RKO (cell line): ENCODE data around the gene MAPT.
"Not testable (repeated sequence)": the region's sequence is repeated elsewhere in the genome, so short reads cannot be mapped to it uniquely, and the experiment has no call there.

Experiments used
- DNase-seq: peaks from one replicate; pipeline ENCODE4 v3.0.0-alpha.2; 2016; ENCODE audit warnings: low spot score

MAPT gene

DNA sequence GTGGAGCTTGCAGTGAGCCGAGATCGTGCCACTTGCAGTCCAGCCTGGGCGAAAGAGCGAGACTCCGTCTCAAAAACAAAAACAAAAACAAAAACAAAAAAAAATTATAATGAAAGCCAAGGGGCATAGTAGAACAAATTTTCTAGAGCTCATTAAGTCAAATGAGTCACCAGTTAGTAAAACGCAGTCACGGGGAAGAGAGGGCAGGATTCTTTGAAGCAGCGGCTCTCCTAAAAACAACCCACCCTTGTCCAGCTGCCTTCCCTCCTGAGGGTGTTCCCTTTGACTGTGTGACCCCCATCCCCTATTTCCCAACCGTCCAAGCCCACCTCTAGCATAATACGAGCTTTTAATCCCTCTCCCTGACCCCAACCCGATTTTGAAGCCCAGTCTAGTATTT is 60.6 kb downstream of the MAPT start:
- no peak for DNase-seq

GRCh38 chr17:45955326-45955725 is 61.0 kb downstream of the MAPT start:
- DNase-seq: no peak

DNA sequence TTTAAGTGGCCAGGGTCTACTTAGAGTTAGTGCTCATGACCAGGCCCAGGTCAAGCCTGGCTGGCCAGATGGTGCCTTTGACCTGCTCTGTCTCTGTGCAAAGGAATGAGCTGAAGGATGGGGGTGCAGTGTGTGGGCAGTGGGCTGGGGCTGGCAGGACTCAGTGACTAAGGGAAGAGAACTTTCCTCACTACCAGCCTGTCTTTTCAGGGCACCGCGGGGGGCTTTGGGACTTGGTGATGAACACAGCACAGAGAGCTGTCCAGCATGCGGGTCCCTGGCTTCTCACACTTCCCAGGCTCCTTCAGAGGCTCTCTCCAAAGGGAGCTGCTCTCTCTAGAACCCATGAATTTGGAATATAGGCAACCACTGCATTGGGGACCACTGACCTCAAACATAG is 61.7 kb downstream of the MAPT start:
- DNase-seq: no peak

DNA sequence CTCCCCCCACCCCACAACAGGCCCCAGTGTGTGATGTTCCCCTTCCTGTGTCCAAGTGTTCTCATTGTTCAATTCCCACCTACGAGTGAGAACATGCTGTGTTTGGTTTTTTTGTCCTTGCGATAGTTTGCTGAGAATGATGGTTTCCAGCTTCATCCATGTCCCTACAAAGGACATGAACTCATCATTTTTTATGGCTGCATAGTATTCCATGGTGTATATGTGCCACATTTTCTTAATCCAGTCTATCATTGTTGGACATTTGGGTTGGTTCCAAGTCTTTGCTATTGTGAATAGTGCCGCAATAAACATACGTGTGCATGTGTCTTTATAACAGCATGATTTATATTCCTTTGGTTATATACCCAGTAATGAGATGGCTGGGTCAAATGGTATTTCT is 62.4 kb downstream of the MAPT start:
- not testable (repeated sequence) for DNase-seq

DNA sequence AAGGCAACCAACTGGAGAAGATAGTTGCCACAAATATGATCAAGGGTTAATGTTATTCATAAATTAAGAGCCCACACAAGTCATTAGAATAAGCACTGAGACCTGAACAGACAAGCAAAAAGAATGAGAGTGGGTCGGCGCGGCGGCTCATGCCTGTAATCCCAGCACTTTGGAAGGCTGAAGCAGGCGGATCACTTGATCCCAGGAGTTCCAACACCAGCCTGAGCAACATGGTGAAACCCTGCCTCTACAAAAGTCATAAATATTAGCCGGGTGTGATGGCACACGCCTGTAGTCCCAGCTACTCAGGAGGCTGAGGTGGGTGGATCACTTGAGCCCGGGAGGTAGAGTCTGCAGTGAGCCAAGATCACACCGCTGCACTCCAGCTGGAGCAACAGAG is 64.0 kb downstream of the MAPT start:
- DNase-seq: no peak

GRCh38 chr17:45958994-45959665 is 64.8 kb downstream of the MAPT start:
- no peak for DNase-seq

DNA sequence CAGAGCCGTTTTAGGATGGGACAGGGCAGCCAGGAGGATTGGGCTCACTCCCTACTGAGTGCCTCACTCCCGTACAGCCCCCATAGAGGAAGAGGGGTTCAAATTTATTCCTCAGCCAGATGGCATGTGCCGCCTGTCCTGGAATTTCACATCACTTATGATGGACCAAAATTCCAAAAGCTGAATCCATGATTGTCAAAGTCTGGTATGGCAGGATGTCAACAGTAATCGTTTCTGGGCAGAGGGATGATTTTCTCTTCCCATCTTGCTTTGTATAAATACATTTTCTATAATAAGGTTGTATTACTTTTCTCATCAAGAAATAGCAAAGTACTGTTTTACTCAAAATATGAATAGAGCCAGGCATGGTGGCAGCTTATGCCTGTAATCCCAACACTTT is 66.0 kb downstream of the MAPT start:
- no peak for DNase-seq

DNA sequence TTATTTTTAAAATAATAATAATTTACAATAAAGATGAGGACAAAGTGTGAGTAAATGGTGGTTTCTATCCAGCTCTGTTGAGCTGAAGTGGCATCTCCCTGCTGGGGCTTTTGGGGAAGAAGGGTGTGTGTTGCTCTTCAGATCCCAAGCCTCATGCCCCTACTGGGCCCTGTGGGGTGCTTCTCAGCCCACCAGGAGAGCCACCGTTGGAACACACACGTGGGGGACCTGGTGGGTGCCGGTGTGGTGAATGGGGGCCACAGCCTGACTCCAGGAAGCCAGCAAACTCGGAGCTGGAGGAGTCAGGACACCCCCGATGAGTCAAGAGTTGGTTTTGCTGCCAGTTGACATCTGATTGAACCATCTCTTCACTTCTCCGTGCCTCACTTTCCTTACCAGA is 66.9 kb downstream of the MAPT start:
- no peak for DNase-seq

DNA sequence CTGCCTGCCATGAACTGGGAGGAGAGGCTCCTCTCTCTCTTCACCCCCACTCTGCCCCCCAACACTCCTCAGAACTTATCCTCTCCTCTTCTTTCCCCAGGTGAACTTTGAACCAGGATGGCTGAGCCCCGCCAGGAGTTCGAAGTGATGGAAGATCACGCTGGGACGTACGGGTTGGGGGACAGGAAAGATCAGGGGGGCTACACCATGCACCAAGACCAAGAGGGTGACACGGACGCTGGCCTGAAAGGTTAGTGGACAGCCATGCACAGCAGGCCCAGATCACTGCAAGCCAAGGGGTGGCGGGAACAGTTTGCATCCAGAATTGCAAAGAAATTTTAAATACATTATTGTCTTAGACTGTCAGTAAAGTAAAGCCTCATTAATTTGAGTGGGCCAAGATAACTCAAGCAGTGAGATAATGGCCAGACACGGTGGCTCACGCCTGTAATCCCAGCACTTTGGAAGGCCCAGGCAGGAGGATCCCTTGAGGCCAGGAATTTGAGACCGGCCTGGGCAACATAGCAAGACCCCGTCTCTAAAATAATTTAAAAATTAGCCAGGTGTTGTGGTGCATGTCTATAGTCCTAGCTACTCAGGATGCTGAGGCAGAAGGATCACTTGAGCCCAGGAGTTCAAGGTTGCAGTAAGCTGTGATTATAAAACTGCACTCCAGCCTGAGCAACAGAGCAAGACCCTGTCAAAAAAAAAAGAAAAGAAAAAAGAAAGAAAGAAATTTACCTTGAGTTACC is 68.0 kb downstream of the MAPT start:
- DNase-seq: no peak

DNA sequence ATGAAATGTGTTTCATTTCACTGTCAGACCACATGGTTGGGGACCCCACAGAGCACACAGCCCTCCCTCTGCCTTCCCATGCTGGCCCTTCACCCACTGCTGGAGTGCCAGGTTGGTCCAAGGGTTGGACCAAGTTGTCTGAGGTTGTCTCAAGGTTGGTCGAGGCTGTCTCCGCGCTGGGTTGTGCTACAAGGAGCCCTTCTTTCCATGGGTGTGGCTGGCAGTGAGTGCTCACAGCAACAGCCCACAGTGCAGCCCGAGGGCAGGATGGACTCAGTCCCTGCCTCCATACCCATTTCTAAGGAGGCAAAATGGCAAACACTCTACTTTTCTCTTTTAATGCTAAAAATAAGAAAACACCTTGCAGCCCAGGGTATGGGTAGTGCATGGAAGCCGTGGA is 68.9 kb downstream of the MAPT start:
- DNase-seq: no peak

- DNase-seq: no peak
Observed at GRCh38 chr17:45963889-45964288, 69.5 kb downstream of the MAPT start.

DNA sequence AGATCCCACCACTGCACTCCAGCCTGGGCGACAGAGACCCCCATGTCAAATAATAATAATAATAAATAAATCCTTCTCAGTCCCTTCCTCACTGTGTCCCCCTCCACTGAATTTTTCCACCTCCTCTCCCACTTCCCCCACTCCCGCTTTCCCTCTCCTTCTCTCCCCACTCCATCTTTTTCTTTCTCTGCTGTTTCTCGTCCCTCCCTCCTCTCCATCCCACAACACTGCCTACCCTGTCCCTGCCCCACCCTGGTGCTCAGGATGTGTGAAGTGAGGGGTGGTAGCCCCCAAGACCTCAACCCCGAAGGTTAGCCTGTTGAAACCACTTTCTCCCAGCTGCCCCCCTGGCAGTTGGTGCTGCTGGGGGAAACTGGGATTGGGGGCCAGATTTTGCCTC is 70.3 kb downstream of the MAPT start:
- DNase-seq: no peak

- no peak for DNase-seq
Observed at GRCh38 chr17:45965812-45966211, 71.5 kb downstream of the MAPT start.

DNA sequence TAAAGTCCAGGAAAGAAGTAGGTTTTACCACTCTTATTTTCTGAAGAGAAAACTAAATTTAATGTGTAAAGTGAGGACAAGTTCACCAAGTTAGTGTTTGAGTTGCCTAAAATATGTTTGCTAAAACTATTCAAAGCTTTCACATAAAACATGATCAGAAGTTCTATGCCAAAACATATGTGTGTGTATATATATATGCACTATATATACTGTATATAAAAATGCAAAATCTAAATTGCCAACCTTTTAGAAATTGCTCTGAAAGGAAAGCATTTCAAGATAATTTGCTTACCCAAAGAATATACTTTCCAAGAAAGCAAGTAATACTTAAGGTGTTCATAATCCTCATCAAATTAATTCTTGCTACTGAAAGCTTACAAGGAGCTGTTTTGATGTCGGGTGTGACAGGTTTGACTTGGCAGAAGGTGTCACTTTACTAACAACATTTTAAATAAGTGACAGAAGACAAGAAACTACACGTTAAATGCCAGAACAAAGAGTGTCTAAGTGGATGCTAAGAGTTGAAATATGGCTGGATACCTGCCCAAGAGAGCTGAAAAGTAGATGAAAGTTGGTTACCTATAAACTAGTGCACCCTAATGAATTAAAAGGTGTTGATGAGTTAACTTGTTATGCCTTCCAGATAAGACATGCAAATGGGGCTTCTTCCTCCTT is 72.4 kb downstream of the MAPT start:
- no peak for DNase-seq

- DNase-seq: no peak
Observed at GRCh38 chr17:45967378-45967777, 73.0 kb downstream of the MAPT start.

DNA sequence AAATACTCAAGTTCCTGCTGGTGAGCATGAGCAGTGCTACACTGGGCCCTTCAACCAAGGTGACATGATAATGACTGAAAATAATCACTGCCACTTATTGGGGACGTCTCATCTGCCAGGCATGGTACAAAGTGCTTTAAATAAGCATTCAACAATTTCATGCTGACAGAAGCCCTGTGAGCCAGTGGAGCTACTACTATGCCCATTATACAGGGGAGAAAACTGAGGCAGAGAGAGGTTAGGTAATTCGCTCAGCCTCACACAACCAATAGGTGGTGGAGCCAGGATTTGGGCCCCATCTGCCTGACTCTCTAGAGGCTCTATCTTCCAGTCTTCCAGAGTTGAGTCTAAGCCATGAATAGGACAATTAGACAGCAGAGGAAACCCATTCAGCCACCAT is 74.4 kb downstream of the MAPT start:
- no peak for DNase-seq

DNA sequence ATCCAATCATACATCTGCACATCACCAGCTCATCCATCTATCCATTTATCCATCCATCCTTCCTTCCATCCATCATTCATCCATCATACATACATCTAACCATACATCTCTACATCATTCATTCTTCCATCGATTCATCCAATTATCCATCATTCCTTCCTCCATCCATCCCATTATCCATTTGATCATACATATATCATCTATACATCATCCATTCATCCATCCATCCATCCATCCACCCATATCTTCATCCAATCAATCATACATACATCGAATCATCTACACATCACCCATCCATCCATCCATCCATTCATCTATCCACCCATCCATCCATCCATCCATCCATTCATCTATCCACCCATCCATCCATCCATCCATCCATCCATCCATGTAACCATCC is 75.4 kb downstream of the MAPT start:
- no peak for DNase-seq

- DNase-seq: no peak
Observed at GRCh38 chr17:45970659-45971058, 76.3 kb downstream of the MAPT start.

DNA sequence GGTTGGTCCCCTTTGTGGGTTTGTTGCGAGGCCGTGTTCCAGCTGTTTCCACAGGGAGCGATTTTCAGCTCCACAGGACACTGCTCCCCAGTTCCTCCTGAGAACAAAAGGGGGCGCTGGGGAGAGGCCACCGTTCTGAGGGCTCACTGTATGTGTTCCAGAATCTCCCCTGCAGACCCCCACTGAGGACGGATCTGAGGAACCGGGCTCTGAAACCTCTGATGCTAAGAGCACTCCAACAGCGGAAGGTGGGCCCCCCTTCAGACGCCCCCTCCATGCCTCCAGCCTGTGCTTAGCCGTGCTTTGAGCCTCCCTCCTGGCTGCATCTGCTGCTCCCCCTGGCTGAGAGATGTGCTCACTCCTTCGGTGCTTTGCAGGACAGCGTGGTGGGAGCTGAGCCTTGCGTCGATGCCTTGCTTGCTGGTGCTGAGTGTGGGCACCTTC is 77.4 kb downstream of the MAPT start:
- DNase-seq: no peak

DNA sequence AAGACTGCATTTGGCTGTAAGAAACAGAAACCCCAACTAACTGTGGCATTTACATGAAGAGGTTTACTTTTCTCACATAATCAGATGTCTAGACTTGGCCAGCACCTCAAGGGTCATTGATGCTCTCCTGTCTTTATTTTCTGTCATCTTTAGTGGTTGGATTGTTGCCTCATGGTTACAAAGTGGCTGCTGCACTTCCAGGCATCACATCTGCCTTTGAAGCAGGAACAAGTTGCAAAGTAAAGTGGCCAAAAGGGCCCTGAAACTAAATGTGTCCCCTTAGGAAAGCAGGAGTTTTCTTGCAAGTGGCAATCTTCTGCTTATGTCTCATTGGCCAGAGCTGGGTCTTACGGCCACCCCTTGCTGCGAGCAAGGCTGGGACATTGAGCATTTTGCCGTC is 78.2 kb downstream of the MAPT start:
- DNase-seq: no peak

DNA sequence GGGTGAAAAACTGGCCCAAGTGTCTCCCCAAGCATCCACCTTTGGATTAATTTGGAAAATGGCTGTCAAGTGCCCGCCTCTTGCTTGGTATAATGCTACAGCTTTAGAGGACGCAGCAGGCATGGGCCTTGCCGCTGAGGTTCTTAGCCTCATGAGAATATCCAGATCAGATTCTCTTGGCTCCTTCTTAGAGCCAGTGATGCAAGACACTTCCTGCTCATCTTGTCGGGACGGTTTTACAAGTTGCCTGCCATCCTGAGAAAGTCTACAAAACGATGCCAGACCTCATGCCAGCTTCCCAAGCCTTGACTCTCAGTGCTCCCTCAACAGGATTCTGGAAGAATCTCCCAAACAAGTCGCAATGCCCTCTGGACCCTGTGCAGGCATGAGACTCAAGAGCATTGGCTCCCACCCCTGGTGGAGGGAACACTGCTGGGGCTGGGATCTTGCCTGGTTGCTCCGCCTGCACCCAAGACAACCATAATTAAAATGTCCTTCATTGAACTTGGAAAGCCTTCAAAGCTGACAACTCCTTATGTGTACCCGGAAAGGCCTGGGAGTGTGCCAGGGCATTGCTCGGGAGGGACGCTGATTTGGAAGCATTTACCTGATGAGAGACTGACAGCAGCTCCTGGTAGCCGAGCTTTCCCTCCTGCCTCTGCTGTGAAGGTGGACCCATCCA is 78.9 kb downstream of the MAPT start:
- no peak for DNase-seq

DNA sequence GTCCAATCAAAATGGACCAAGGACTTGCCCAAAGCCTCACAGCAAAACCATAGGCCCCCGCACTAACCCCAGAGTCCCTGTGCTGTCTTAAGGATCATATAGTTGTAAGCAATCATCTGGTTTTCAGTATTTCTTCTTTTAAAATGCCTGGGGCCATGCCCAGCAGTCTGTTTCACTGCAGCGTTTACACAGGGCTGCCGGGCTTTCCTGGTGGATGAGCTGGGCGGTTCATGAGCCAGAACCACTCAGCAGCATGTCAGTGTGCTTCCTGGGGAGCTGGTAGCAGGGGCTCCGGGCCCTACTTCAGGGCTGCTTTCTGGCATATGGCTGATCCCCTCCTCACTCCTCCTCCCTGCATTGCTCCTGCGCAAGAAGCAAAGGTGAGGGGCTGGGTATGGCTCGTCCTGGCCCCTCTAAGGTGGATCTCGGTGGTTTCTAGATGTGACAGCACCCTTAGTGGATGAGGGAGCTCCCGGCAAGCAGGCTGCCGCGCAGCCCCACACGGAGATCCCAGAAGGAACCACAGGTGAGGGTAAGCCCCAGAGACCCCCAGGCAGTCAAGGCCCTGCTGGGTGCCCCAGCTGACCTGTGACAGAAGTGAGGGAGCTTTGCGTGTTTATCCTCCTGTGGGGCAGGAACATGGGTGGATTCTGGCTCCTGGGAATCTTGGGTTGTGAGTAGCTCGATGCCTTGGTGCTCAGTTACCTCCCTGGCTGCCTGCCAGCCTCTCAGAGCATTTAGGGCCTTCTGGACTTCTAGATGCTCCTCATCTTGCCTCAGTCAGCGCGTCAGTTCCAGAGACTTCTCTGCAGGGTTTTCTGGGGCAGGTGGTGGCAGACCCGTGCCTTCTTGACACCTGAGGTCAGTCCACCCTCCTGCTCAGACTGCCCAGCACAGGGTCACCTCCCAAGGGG is 79.8 kb downstream of the MAPT start:
- DNase-seq: no peak
